Endothelial cell of umbilical vein (primary cell): Measurements from ENCODE around the gene RAD51B. TPM values are rescaled to one million over a fixed set of nuclear protein-coding genes. Genes with fewer than 3 reads are reported as not detected.

Source experiments
- BruUV-seq: library from RNA; stranded (reverse); fragments of 400-500 nt; replicated peaks from 2 replicates; lab custom pipeline; 2021; lab: Mats Ljungman, UMichigan
- CTCF ChIA-PET: fragments of 300-600, 350-600 bp; sonication (Branson Sonifier 250); formaldehyde crosslinking; loops from one replicate; lab custom pipeline; 2021; ENCODE audit warnings: antibody characterized with exemption, inconsistent platforms; lab: Charles Lee
- POLR2A ChIA-PET: fragments of 300-600, 350-600 bp; sonication (Branson Sonifier 250); formaldehyde crosslinking; loops from one replicate; lab custom pipeline; 2021; ENCODE audit warnings: antibody characterized with exemption, inconsistent platforms; lab: Charles Lee
- DNase-seq: peaks from one replicate; pipeline ENCODE4 v3.0.0-alpha.2; 2011; ENCODE audit warnings: low read depth, low spot score
- FAIRE-seq: peaks from 2 replicates; lab custom pipeline; 2011; peaks lifted over from hg19 to GRCh38; lab: Jason Lieb, UNC
- H2AFZ ChIP-seq: 2 replicates; pipeline ENCODE4 v1.6.0; 2012; ENCODE audit warnings: low read depth, low read length, control low read depth, inconsistent platforms
- H3K27ac ChIP-seq: 2 replicates; pipeline ENCODE4 v1.5.1; 2011; ENCODE audit warnings: low read depth, mild to moderate bottlenecking, control low read depth, low read length, moderate library complexity; ENCODE audit not compliant: insufficient read depth
- H3K27me3 ChIP-seq, 2 experiments: 2 replicates each; pipeline versions ENCODE4 v1.6.0 to v1.6.1; 2011; ENCODE audit warnings: low read length in 2 of 2, mixed read lengths in 1 of 2; ENCODE audit not compliant: control insufficient read depth in 2 of 2, insufficient read depth in 2 of 2
- H3K36me3 ChIP-seq, 2 experiments: 2 replicates in 1 of 2; 3 replicates in 1 of 2; pipeline ENCODE4 v1.5.1; 2011; ENCODE audit warnings: low read length in 2 of 2, mild to moderate bottlenecking in 1 of 2, moderate library complexity in 1 of 2; ENCODE audit not compliant: control insufficient read depth in 2 of 2, insufficient read depth in 2 of 2; ENCODE audit errors: extremely low read depth in 1 of 2
- H3K4me1 ChIP-seq: 3 replicates; pipeline ENCODE4 v1.5.1; 2011; ENCODE audit warnings: mild to moderate bottlenecking, low read length; ENCODE audit not compliant: control insufficient read depth, insufficient read depth; ENCODE audit errors: extremely low read depth
- H3K4me2 ChIP-seq: 2 replicates; pipeline ENCODE4 v1.6.1; 2011; ENCODE audit warnings: low read length, control low read depth, mixed read lengths; ENCODE audit not compliant: insufficient read depth
- H3K4me3 ChIP-seq, 3 experiments: fragments of 200-600 bp in 1 of 3; sonication (generic), shearing (Covaris generic) in 1 of 3; replicated peaks in 1 of 3; 2 replicates each; pipeline ENCODE4 v1.5.1; 2011 to 2016; ENCODE audit warnings: control low read depth in 3 of 3, low read length in 3 of 3, mild to moderate bottlenecking in 2 of 3, inconsistent platforms in 1 of 3, low read depth in 1 of 3, moderate library complexity in 1 of 3; ENCODE audit not compliant: insufficient read depth in 1 of 3
- H3K79me2 ChIP-seq: 2 replicates; pipeline ENCODE4 v1.6.0; 2012; ENCODE audit warnings: low read length, inconsistent platforms; ENCODE audit not compliant: control insufficient read depth, insufficient read depth
- H3K9ac ChIP-seq: replicated peaks from 2 replicates; pipeline ENCODE3; 2011; ENCODE audit warnings: low read length, control low read depth; ENCODE audit not compliant: insufficient read depth; ENCODE audit errors: extremely low read depth
- H3K9me1 ChIP-seq: replicated peaks from 3 replicates; pipeline ENCODE4 v1.6.0; 2011; ENCODE audit warnings: mild to moderate bottlenecking, low read length; ENCODE audit not compliant: control insufficient read depth, insufficient read depth; ENCODE audit errors: extremely low read depth
- H3K9me3 ChIP-seq: replicated peaks from 2 replicates; pipeline ENCODE4 v1.5.1; 2012; ENCODE audit warnings: low read length, inconsistent platforms; ENCODE audit not compliant: control insufficient read depth, insufficient read depth
- H4K20me1 ChIP-seq: replicated peaks from 2 replicates; pipeline ENCODE3; 2011; ENCODE audit warnings: mild to moderate bottlenecking, low read length; ENCODE audit not compliant: control insufficient read depth, insufficient read depth; ENCODE audit errors: extremely low read depth
- CTCF ChIP-seq, 2 donors: IDR thresholded peaks; 1 replicate in 1 of 2; 2 replicates in 1 of 2; pipeline ENCODE4 v1.5.1; 2011; ENCODE audit warnings: low read length in 2 of 2, mild to moderate bottlenecking in 2 of 2, moderate library complexity in 2 of 2, control low read depth in 1 of 2, inconsistent platforms in 1 of 2, low read depth in 1 of 2; ENCODE audit not compliant: insufficient read depth in 1 of 2; ENCODE audit errors: extremely low read depth in 1 of 2
- EZH2 ChIP-seq: IDR thresholded peaks from 2 replicates; pipeline ENCODE4 v1.6.1; 2012; ENCODE audit warnings: borderline replicate concordance, low read depth, mild to moderate bottlenecking, moderate library complexity, low read length, inconsistent platforms; ENCODE audit not compliant: severe bottlenecking
- FOS ChIP-seq: IDR thresholded peaks from 2 replicates; pipeline ENCODE4 v1.6.1; 2011; ENCODE audit warnings: mild to moderate bottlenecking, low read length, moderate library complexity, borderline replicate concordance; ENCODE audit not compliant: insufficient read depth
- GATA2 ChIP-seq: IDR thresholded peaks from 2 replicates; pipeline ENCODE4 v1.7.0; 2011; ENCODE audit warnings: low read depth, mild to moderate bottlenecking, moderate library complexity, mixed read lengths, low read length; ENCODE audit not compliant: insufficient read length, insufficient read depth
- JUN ChIP-seq: IDR thresholded peaks from 2 replicates; pipeline ENCODE4 v1.6.1; 2011; ENCODE audit warnings: borderline replicate concordance, low read depth; ENCODE audit not compliant: insufficient read length, insufficient read depth
- MAX ChIP-seq: IDR thresholded peaks from 2 replicates; pipeline ENCODE4 v1.6.1; 2011; ENCODE audit not compliant: insufficient read depth, insufficient read length
- MYC ChIP-seq: IDR thresholded peaks from one replicate; pipeline ENCODE4 v1.6.1; 2011; ENCODE audit warnings: mild to moderate bottlenecking, low read depth, low read length
- POLR2A ChIP-seq: IDR thresholded peaks from 2 replicates; pipeline ENCODE4 v1.6.1; 2012; ENCODE audit warnings: low read depth, mild to moderate bottlenecking, control low read depth, low read length
- POLR2AphosphoS5 ChIP-seq: IDR thresholded peaks from 2 replicates; pipeline ENCODE4 v1.6.1; 2012; ENCODE audit warnings: low read depth, mild to moderate bottlenecking, control low read depth, low read length, moderate library complexity; ENCODE audit not compliant: insufficient read depth
- dilution Hi-C: fragments of 300-500 bp; cut with MboI; formaldehyde crosslinking; loops from one replicate; pipeline ENCODE4 v1.15.0; 2019; ENCODE audit warnings: low sequenced_read_pairs; ENCODE audit not compliant: extremely low pct_ligation_motif_present
- intact Hi-C: fragments of 100-400 bp; cut with micrococcal nuclease; formaldehyde crosslinking; loops from one replicate; pipeline ENCODE4 v1.10.0; 2022
- polyA plus RNA-seq, 4 experiments: library from polyadenylated mRNA; depleted of rRNA in 3 of 4; stranded (reverse) in 3 of 4; unstranded in 1 of 4; fragments of >200 nt; gene quantifications; 2 replicates each; pipeline versions ENCODE4 v1.2.1 to v1.2.3, GENCODE V29; 2011 to 2012; ENCODE audit warnings: missing spikeins in 1 of 4
- total RNA-seq: library from RNA; stranded (reverse); gene quantifications from 2 replicates; pipeline ENCODE4 v1.2.3, GENCODE V29; 2021

The RAD51B gene
- total and polyA plus RNA-seq, 2 donors (not counting 3 experiments of a cell fraction or from before 2014, with no cell fraction given): 3.9 to 19.0 TPM

- Histone ChIP-seq H3K9ac (no peak overlapping the region), H3K9me1 (no peaks in the 10 kb centered on the region), H3K4me1 (peaks cover 7% of the 10 kb centered on the region), H4K20me1 (no peaks in the 10 kb centered on the region), H3K4me2 (no peak overlapping the region), H3K36me3 (no peaks in the 10 kb centered on the region), H3K27me3 (no peaks in the 10 kb centered on the region), H2AFZ (no peak overlapping the region), H3K27ac (no peak overlapping the region), H3K79me2 (no peaks in the 10 kb centered on the region), H3K4me3 (no peak overlapping the region), H3K9me3 (no peaks in the 10 kb centered on the region)
- FAIRE-seq: no peak
- no peak for DNase-seq
- dilution Hi-C loops: no loop called here
- TF ChIP-seq FOS (no peak), MAX (no peak), POLR2A (no peak), GATA2 (no peak), CTCF (IDR thresholded peaks at IDR 0.05; ENCODE audit: extremely low read depth in 1 of 2, insufficient read depth in 1 of 2, low read depth in 1 of 2, low read length in 2 of 2) (no peak), JUN (no peak), POLR2AphosphoS5 (no peak), MYC (no peak), EZH2 (no peak)
- CTCF ChIA-PET: no interaction called here
- BruUV-seq: no TSS peak
- intact Hi-C loops: no loop called here
- POLR2A ChIA-PET: no interaction called here
These were observed 820.4 kb downstream of the RAD51B start for GRCh38 chr14:68639758-68640574.
